ENCODE data around the gene CTSF. TPM values are rescaled to one million over a fixed set of nuclear protein-coding genes. Genes with fewer than 3 reads are reported as not detected.

Gene CTSF
- total and polyA plus RNA-seq, 2 donors (not counting 1 experiment from before 2014, with no cell fraction given): 16.6 to 20.9 TPM

DNA sequence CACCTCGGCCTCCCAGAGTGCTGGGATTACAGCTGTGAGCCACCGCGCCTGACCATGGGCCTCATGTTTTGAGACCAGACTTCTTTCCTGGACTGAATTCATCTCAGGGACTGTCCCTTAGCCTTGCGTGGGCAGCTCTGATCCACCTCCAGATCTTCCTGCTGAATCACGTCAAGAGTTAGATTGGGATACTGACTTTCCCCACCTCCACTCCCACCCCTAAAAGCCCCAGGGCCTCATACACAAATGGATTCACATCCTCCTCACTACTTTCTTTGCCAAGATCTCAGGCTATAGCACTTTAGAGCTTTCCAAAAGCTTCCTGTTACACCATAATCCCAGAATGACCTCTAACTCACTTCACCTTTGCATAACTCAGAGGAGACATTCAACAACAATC lies 12.4 kb upstream of the CTSF start:
- Mint-ChIP-seq H3K4me1 (peaks cover 8% of the 10 kb centered on the region), H3K9me3 (ENCODE audit: insufficient read depth) (peaks cover 3% of the 10 kb centered on the region), H3K27me3 (peaks cover 9% of the 10 kb centered on the region), H3K4me3 (no peak overlapping the region), H3K27ac (no peak overlapping the region)
- POLR2A ChIA-PET: interaction anchor here (0.6 to 1.8 kb wide), 2 partner anchors 31 to 97 kb away, joined by 3 to 10 read pairs; partner anchors contain the start of gene RBM4B
- H3K4me3 ChIP-seq (ENCODE audit: control extremely low read depth in 1 of 5, extremely low read depth in 1 of 5, insufficient read depth in 1 of 5, low read depth in 2 of 5, low read length in 4 of 5): no peak overlapping the region
- H2AFZ ChIP-seq (ENCODE audit: insufficient read depth, low read depth, low read length, poor library complexity, severe bottlenecking): no peak overlapping the region
- ATAC-seq (ENCODE audit: low read depth) (no peak), DNase-seq (no peak)
- intact Hi-C loops (cut with micrococcal nuclease): no loop called here
- H3K27me3 ChIP-seq (replicated peaks in 1 of 4; ENCODE audit: control extremely low read depth in 1 of 4, control insufficient read depth in 3 of 4, insufficient read depth in 4 of 4, low read length in 3 of 4): peaks cover 0 to 4% (median 0%) of the 10 kb centered on the region in 4 experiments
- no peaks in the 10 kb centered on the region for H4K20me1 ChIP-seq (ENCODE audit: control insufficient read depth, insufficient read depth, low read length, poor library complexity, severe bottlenecking)
- H3K36me3 ChIP-seq (replicated peaks in 1 of 2; ENCODE audit: control extremely low read depth in 1 of 2, control insufficient read depth in 1 of 2, extremely low read depth in 1 of 2, insufficient read depth in 2 of 2, low read length in 1 of 2): no peaks in the 10 kb centered on the region
- no peak for TF ChIP-seq EZH2 (IDR thresholded peaks at IDR 0.05; ENCODE audit: borderline replicate concordance, insufficient read depth, low read depth, low read length, poor library complexity, severe bottlenecking)
- TF ChIP-seq, protein P1, sequence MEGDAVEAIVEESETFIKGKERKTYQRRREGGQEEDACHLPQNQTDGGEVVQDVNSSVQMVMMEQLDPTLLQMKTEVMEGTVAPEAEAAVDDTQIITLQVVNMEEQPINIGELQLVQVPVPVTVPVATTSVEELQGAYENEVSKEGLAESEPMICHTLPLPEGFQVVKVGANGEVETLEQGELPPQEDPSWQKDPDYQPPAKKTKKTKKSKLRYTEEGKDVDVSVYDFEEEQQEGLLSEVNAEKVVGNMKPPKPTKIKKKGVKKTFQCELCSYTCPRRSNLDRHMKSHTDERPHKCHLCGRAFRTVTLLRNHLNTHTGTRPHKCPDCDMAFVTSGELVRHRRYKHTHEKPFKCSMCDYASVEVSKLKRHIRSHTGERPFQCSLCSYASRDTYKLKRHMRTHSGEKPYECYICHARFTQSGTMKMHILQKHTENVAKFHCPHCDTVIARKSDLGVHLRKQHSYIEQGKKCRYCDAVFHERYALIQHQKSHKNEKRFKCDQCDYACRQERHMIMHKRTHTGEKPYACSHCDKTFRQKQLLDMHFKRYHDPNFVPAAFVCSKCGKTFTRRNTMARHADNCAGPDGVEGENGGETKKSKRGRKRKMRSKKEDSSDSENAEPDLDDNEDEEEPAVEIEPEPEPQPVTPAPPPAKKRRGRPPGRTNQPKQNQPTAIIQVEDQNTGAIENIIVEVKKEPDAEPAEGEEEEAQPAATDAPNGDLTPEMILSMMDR (IDR thresholded peaks at IDR 0.05): no peak
- H3K9ac ChIP-seq (ENCODE audit: low read length): no peak overlapping the region
- H3K4me1 ChIP-seq (ENCODE audit: control insufficient read depth in 2 of 2, insufficient read depth in 2 of 2, low read length in 2 of 2): peaks cover 3 to 7% of the 10 kb centered on the region in 2 donors
- H3K9me3 ChIP-seq (ENCODE audit: control extremely low read depth in 1 of 3, control insufficient read depth in 2 of 3, insufficient read depth in 1 of 3, low read length in 2 of 3): peaks cover 3 to 14% (median 5%) of the 10 kb centered on the region in 3 donors
- CTCF ChIA-PET: interaction anchor here (0.5 to 12.2 kb wide), 17 partner anchors 9 to 253 kb away, joined by 3 to 301 read pairs (median 4); partner anchors contain the start of genes CCDC87, CTSF, RBM4 and RBM4B
- H3K4me2 ChIP-seq (replicated peaks; ENCODE audit: low read depth, low read length, poor library complexity, severe bottlenecking): no peak overlapping the region
- no peak overlapping the region for H3K27ac ChIP-seq (ENCODE audit: low read length in 2 of 2)
- WGBS (ENCODE audit: insufficient coverage): 90% methylated on average over 5 of the region's 5 CpGs
- H3K79me2 ChIP-seq (ENCODE audit: control insufficient read depth, insufficient read depth, low read length): no peaks in the 10 kb centered on the region

DNA sequence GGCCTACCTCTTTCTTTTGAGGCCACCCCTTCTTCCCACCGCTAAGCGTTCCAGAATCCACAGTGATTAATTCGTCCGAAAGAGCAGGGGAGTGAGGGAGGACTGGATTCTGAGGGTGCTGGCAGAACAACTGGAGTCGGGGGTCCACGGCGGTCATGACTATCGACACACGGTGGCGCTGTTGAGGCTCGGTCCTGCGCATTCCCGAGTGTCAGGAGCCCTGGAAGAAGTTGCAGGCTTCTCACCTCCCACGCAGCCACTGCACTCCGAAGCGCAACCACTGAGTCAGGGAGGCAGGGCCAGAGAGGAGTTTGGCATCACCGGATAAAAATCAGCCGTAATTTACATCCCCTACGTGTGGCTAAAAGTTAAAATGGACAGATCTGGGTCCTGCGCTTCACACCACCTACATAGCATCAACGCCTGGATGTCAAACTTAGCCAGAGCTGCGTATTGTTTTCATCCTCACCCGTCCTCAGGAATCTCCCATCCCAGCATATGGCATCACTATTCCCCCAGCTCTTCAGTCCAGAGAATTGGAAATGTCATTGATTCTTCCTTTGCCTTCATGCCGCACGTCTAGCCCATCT lies 10.7 kb upstream of the CTSF start:
- no peaks in the 10 kb centered on the region for H4K20me1 ChIP-seq (ENCODE audit: control insufficient read depth, insufficient read depth, low read length, poor library complexity, severe bottlenecking)
- ATAC-seq (ENCODE audit: low read depth): peak; percentile 91
- H3K27ac Mint-ChIP-seq: no peak overlapping the region
- peaks cover 3 to 7% of the 10 kb centered on the region in 2 donors for H3K4me1 ChIP-seq (ENCODE audit: control insufficient read depth in 2 of 2, insufficient read depth in 2 of 2, low read length in 2 of 2)
- H3K4me2 ChIP-seq (replicated peaks; ENCODE audit: low read depth, low read length, poor library complexity, severe bottlenecking): peak overlapping the region; percentile 60
- ChIA-PET POLR2A (interaction anchor here (1.3 kb wide), 1 partner anchor 99 kb away, joined by 8 read pairs; the partner anchor contains the start of gene RBM4B), CTCF (interaction anchor here (0.6 to 12.2 kb wide), 19 partner anchors 11 to 264 kb away, joined by 3 to 301 read pairs (median 6); partner anchors contain the start of genes CCDC87, CCS, CTSF and RBM4)
- H3K4me1 Mint-ChIP-seq: peaks cover 8% of the 10 kb centered on the region
- no peak overlapping the region for H3K9ac ChIP-seq (ENCODE audit: low read length)
- peaks cover 3 to 14% (median 5%) of the 10 kb centered on the region in 3 donors for H3K9me3 ChIP-seq (ENCODE audit: control extremely low read depth in 1 of 3, control insufficient read depth in 2 of 3, insufficient read depth in 1 of 3, low read length in 2 of 3)
- no peaks in the 10 kb centered on the region for H3K27me3 ChIP-seq (replicated peaks in 1 of 4; ENCODE audit: control extremely low read depth in 1 of 4, control insufficient read depth in 3 of 4, insufficient read depth in 4 of 4, low read length in 3 of 4)
- H3K4me3 Mint-ChIP-seq: peak overlapping the region; percentile 18
- no peaks in the 10 kb centered on the region for H3K79me2 ChIP-seq (ENCODE audit: control insufficient read depth, insufficient read depth, low read length)
- peak overlapping the region; percentile 45 for H2AFZ ChIP-seq (ENCODE audit: insufficient read depth, low read depth, low read length, poor library complexity, severe bottlenecking)
- peak overlapping the region in 2 of 5 experiments; percentile 1 to 12 for H3K4me3 ChIP-seq (ENCODE audit: control extremely low read depth in 1 of 5, extremely low read depth in 1 of 5, insufficient read depth in 1 of 5, low read depth in 2 of 5, low read length in 4 of 5)
- WGBS (ENCODE audit: insufficient coverage): 24% methylated on average over 20 of the region's 25 CpGs
- peaks cover 3% of the 10 kb centered on the region for H3K9me3 Mint-ChIP-seq (ENCODE audit: insufficient read depth)
- TF ChIP-seq, protein P1 (IDR thresholded peaks at IDR 0.05): peak; percentile 84
- no peak for TF ChIP-seq EZH2 (IDR thresholded peaks at IDR 0.05; ENCODE audit: borderline replicate concordance, insufficient read depth, low read depth, low read length, poor library complexity, severe bottlenecking)
- H3K27me3 Mint-ChIP-seq: peaks cover 24% of the 10 kb centered on the region
- H3K27ac ChIP-seq (ENCODE audit: low read length in 2 of 2): no peak overlapping the region
- H3K36me3 ChIP-seq (replicated peaks in 1 of 2; ENCODE audit: control extremely low read depth in 1 of 2, control insufficient read depth in 1 of 2, extremely low read depth in 1 of 2, insufficient read depth in 2 of 2, low read length in 1 of 2): no peaks in the 10 kb centered on the region
- intact Hi-C loops (cut with micrococcal nuclease): loop anchor here (1.0 to 2.0 kb wide), 4 partner anchors 38 to 255 kb away; partner anchors contain the start of gene RBM4
- peak; percentile 85 for DNase-seq
